CD1c-positive myeloid dendritic cell (primary cell): Measurements from ENCODE around the gene AKR7A2.
"Not testable (repeated sequence)": the region's sequence is repeated elsewhere in the genome, so short reads cannot be mapped to it uniquely, and the experiment has no call there.

Experiments used
- DNase-seq: peaks from one replicate; pipeline ENCODE4 v3.0.0-alpha.2; 2016; ENCODE audit errors: extremely low spot score

The AKR7A2 gene

GRCh38 chr1:19307794-19308508, 4.0 kb downstream of the AKR7A2 start:
- no peak for DNase-seq

DNA sequence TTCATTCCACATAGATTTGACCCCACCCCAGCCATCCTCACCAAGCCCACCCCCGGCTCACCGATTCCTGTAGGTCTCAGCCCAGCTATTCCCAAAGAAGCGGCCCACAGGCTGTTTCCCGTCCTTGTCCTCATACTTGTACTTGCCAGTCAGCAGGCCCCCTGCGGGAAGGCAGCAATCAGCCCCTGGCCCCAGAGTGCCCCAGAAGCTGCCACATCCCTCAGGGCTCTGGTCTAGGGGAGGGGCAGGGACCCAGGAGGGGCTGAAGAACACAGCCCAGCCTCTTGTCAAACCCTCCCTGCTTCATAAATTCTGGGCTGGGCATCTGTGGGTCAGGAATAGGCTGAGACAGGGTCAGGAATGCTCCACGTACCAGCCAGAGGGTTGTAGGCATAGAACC, 5.0 kb downstream of the AKR7A2 start:
- DNase-seq = no peak

DNA sequence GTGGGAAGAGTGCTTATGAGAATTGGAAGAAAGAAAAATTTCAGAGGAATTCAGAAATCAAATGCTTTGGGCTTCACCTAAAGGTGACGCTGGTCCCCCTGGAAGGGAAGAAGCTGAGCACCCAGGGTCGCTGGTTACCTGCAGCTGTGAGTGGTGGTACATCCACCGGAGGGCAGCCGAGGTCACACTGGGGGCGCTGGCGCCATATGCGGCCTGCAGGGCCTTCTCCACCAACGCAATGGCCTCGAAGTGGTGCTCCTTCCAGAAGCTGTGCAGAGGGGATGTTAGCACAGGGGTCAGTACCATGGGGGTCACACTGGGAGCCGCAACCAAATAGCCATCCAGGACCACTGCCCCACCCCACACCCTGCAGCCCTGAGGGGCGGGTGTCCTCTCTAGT, 6.1 kb downstream of the AKR7A2 start:
- DNase-seq = no peak

DNA sequence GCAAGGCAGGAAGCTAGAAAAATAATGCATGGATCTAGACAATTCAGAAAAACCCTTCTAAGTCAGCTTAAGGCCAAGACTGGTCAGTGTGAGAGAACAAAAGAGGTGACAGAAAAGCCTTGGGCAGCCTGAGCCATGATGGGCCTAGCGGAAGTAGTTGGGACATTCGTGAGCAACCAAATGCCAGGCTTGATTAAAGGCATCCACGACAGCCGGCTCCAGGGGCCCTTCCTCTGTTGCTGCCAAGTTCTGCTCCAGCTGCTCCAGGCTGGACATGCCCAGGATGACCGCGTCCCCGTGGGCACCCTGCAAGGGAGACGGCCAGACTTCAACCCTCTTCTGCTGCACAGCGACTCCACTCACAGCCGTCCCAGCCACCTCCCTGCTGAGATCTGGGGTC, 7.9 kb downstream of the AKR7A2 start:
- not testable (repeated sequence) for DNase-seq

DNA sequence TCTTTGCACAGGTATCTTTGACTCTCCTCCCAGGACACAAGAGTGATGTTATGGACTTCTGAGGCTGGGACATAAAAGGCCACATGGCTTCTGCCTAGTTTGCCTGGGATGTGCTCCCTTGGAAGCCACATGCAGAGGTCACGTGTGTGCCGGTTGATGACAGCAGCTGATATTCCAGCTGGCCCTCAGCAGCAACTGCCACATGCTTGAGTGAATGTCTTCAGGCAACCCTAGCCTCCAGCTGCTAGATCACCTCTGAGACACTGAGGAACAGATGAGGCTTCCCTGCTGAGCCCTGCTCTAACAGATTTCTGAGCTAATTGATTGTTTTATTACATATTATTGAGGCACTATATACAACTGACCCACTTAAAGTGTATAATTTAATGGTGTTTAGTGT, 11.7 kb downstream of the AKR7A2 start:
- DNase-seq = no peak

DNA sequence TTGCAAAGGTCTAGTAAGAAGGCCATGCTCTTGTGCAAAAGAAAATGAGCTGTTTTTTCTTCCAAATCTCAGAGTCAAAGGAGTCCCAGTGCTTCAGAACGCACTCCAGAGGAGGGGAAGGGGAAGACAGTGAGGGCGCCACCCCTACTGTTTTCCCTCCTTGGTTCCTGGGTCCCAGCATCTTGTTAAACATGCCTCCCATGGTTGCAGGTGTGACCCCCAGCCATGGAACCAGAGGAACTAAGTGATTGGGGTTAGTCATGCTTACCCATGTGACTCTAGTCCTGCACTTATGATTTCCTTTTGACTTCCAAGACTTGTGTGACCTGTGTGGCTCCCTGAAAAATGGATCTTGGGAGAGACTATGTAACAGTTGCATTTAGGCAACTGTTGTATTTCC, 17.3 kb downstream of the AKR7A2 start:
- DNase-seq = no peak

DNA sequence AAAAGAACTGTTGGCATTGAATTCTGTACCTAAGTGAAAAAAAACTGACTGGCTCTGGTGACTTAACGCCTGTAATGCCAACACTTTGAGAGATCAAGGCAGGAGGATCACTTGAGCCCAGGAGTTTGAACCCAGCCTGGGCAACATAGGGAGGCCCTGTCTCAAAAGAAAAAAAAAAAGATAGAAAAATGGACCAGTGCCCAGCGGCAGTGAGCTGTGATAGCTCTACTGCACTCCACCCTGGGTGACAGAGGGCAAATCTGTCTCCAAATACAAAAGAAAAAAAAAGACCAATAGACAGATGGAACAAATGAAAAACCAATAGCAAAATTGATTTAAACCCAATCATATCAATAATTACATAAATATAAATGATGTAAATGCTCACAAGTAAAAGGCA, 22.7 kb downstream of the AKR7A2 start:
- no peak for DNase-seq

GRCh38 chr1:19288324-19289241, 23.4 kb downstream of the AKR7A2 start, which contains the start of gene AKR7A3:
AKR7A3 (minus strand) TSS chr1:19288770; CDS start chr1:19288709, 61 bp downstream.
- peak; percentile 85 for DNase-seq

DNA sequence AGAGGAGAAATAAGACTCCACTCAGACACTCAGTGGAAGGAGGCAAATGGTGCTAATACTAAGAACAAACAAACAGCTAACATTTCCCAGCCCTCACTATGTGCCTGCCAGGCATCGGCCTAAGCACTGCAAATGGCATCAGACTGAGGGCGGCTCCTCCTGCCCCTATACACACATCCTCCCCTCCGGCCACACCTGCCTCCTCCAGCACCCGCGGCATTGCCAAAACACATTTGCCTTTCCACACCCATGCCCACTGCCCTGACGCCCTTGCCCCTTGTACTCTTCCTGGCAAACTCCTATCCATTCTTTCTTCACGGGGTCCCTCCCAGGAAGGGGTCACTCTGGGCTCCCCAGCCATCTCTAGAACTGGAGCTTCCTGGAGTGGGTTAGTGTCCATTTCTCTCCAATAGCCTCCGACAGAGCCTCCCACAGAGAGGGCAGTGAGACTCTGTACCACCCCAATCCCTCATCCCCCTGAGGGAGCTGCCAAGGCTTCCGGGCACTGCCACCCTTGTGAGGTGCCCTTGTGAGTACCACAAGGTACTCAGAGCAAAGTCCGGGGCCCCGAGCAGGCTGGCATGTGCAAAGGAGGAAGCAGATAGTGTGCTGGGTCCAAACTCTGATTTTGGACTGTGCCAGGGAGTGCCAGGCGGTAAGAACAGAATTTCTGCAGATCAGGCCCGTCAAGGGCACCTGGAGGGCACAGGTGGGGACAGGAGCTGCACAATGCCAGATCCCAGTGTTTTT, 24.3 kb downstream of the AKR7A2 start:
- no peak for DNase-seq

- DNase-seq = not testable (repeated sequence)
Measured at GRCh38 chr1:19285807-19286206, 26.1 kb downstream of the AKR7A2 start.

DNA sequence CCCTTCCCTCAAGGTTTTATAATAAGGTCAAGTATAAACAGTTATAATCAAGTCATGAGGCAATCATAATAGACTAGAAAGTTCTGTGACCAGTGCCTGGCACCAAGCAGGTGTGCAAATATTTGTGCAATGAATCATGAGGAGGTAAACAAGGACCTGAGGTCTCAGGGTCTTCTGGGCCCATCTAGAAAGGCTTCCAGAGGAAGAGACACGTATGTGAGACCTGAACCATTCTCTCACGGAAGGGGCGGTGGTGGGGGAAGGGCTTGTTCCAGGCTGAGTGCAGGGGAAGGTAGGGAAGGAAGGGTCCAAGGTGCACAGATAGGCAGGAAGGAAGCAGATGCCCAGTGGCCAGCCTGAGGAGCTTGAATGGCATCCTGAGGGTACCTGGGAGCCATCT, 26.6 kb downstream of the AKR7A2 start:
- not testable (repeated sequence) for DNase-seq

- no peak for DNase-seq
Measured at GRCh38 chr1:19284881-19285280, 27.1 kb downstream of the AKR7A2 start.

DNA sequence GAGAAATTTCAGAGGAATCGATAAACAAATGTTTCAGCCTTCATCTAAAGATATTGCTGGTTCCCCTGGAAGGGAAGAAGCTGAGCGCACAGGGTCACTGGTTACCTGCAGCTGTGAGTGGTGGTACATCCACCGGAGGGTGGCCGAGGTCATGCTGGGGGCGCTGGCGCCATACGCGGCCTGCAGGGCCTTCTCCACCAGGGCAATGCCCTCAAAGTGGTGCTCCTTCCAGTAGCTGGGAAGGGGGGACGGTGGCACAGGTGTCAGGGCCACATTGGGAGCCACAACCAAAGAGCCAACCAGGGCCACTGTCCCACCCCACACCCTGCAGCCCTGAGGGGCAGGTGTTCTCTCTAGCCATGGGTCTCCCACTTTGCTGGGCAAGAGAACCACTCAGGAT, 28.1 kb downstream of the AKR7A2 start:
- DNase-seq = no peak

- DNase-seq = no peak
Measured at GRCh38 chr1:19274636-19275035, 37.3 kb downstream of the AKR7A2 start.

DNA sequence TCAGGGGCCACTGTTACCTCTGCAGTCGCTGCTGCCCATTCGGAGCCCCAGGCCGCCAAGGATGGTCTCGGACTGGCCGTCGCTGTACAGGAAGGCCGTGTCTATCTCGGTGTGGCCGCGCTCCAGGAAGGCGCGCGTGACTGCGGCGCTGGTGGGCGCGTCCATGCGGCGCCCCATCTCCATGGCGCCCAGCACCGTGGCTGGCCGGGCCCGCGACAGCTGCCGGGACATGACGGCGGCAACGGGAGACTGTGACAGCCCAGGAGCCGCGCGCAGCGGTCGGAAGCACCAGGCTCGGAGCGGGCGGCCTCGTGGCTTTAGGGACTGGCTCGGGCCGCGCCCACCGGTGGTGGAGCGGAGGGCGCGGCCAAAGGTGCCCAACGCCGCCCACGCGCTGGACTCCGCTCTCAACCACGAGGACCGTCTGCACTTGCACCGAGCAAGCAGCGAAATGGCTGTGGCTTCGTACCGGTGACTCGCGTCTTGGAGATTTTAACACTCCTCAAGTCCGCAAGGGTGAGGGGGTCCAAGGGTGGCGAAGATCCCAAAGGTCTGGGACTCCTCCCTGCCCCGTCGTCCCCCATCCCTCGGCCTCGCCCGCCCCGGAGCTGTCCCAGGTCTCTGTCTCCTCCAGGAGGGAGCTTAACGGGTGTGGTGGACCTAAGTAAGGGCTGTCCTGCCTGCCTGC, 38.0 kb downstream of the AKR7A2 start:
- DNase-seq = peak; percentile 54

- DNase-seq = no peak
Measured at GRCh38 chr1:19273106-19273843, 38.7 kb downstream of the AKR7A2 start.

DNA sequence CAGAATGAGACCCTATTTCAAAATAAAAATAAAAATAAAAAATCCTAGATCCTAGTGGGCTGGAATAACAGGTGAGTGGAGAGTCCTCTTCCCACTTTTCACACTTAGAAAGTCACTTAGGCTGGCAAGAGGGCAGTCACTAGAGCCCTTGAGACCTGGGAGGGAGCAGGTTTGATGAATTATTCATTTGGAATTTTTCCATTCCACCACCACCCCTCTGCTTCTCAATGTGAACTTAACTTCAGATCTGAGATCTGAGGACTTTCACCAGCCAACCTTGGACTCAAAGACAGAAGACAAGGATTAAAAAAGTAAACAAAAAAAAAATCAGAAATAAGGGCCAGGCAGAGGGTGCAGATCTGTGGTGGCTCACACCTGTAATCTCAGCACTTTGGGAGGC, 39.9 kb downstream of the AKR7A2 start:
- no peak for DNase-seq

DNA sequence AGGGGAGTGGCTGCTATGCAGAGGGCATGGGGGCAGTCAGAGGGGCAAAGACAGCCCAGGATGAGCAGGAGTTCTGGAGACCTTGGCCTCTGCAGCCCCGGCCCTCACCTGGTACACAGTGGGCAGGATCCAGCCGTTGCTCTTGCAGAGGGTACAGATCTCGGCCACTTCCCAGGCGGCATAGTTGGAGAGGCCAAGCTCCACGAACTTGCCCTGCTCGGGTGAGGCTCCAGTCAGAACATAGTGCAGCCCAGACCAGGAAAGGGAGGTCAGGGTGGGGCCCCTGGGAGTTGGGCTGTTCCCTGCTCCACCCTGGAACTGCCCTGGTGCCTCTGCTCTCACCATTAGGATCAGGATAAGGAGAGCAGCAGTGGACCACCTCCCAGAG, 41.6 kb downstream of the AKR7A2 start:
- not testable (repeated sequence) for DNase-seq

- not testable (repeated sequence) for DNase-seq
Measured at GRCh38 chr1:19269427-19270342, 42.3 kb downstream of the AKR7A2 start.

DNA sequence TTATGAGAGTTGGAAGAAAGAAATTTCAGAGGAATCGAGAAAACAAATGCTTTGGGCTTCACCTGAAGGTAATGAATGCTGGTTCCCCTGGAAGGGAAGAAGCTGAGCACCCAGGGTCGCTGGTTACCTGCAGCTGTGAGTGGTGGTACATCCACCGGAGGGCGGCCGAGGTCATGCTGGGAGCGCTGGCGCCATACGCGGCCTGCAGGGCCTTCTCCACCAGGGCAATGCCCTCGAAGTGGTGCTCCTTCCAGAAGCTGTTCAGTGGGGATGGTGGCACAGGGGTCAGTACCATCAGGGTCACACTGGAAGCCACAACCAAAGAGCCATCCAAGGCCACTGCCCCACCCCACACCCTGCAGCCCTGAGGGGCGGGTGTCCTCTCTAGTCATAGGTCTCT, 43.5 kb downstream of the AKR7A2 start:
- no peak for DNase-seq
